Immature natural killer cell (primary cell): ENCODE data around the gene NADSYN1. TPM values are rescaled to one million over a fixed set of nuclear protein-coding genes. Genes with fewer than 3 reads are reported as not detected.
"Not testable (repeated sequence)": the region's sequence is repeated elsewhere in the genome, so short reads cannot be mapped to it uniquely, and the experiment has no call there.

Experiments used
- DNase-seq, 3 donors: peaks; one replicate each; pipeline ENCODE4 v3.0.0; 2022; ENCODE audit warnings: mixed read lengths in 1 of 3
- H3K27ac Mint-ChIP-seq, 6 donors: one replicate each; pipeline ENCODE4 v1.8.0; 2020; ENCODE audit warnings: mixed read lengths in 6 of 6, mild to moderate bottlenecking in 5 of 6, inconsistent platforms in 4 of 6, moderate library complexity in 3 of 6
- H3K27me3 Mint-ChIP-seq, 3 donors: one replicate each; pipeline ENCODE4 v1.8.0; 2020 to 2021; ENCODE audit warnings: low read depth in 3 of 3, mild to moderate bottlenecking in 3 of 3, mixed read lengths in 3 of 3, moderate library complexity in 3 of 3, inconsistent platforms in 1 of 3
- H3K36me3 Mint-ChIP-seq, 3 donors: one replicate each; pipeline ENCODE4 v1.8.0; 2020; ENCODE audit warnings: mixed read lengths in 3 of 3, inconsistent platforms in 2 of 3, mild to moderate bottlenecking in 2 of 3
- H3K4me1 Mint-ChIP-seq, 2 donors: one replicate each; pipeline ENCODE4 v1.8.0; 2020; ENCODE audit warnings: inconsistent platforms in 2 of 2, mild to moderate bottlenecking in 2 of 2, mixed read lengths in 2 of 2, moderate library complexity in 1 of 2
- H3K4me3 Mint-ChIP-seq, 5 donors: one replicate each; pipeline ENCODE4 v1.8.0; 2020; ENCODE audit warnings: mild to moderate bottlenecking in 5 of 5, mixed read lengths in 5 of 5, inconsistent platforms in 3 of 5, moderate library complexity in 3 of 5
- H3K9me3 Mint-ChIP-seq, 6 donors: one replicate each; pipeline ENCODE4 v1.8.0; 2020; ENCODE audit warnings: mild to moderate bottlenecking in 6 of 6, mixed read lengths in 6 of 6, inconsistent platforms in 4 of 6, moderate library complexity in 3 of 6
- polyA plus RNA-seq, 3 donors: library from polyadenylated mRNA; unstranded; fragments of 300-500 nt; fragmentation: Illumina TruSeq; gene quantifications; one replicate each; pipeline ENCODE4 v1.2.3, GENCODE V29; 2021

NADSYN1 gene
- polyA plus RNA-seq, 3 donors from 2014 or later, result 35.1 to 48.0 (median 37.1) TPM

DNA sequence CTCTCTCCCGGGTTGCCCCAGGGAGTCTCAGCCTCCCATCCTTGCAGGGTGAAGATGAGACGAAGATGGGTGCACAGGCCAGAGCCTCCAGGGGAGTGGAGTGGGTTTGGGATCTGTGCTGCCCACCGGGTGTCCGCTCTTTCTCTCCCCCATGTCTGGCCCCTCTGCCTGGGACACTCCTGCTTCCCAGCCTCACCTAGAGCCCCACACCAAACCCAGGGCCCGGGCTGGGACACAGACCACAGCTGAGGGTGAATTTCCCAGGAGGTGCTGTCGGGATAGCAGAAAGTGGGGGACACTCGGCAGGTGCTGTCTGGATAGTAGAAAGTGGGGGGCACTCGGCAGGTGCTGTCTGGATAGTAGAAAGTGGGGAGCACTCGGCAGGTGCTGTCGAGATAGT lies 49.0 kb downstream of the NADSYN1 start:
- no peak overlapping the region for H3K4me3 Mint-ChIP-seq
- peaks cover 41 to 64% (median 47%) of the 10 kb centered on the region in 3 donors for H3K36me3 Mint-ChIP-seq
- DNase-seq, result no peak
- H3K9me3 Mint-ChIP-seq, result peaks cover 0 to 3% (median 0%) of the 10 kb centered on the region in 6 donors
- no peaks in the 10 kb centered on the region for H3K4me1 Mint-ChIP-seq
- H3K27me3 Mint-ChIP-seq, result peaks cover 0 to 2% (median 0%) of the 10 kb centered on the region in 3 donors
- no peak overlapping the region for H3K27ac Mint-ChIP-seq

DNA sequence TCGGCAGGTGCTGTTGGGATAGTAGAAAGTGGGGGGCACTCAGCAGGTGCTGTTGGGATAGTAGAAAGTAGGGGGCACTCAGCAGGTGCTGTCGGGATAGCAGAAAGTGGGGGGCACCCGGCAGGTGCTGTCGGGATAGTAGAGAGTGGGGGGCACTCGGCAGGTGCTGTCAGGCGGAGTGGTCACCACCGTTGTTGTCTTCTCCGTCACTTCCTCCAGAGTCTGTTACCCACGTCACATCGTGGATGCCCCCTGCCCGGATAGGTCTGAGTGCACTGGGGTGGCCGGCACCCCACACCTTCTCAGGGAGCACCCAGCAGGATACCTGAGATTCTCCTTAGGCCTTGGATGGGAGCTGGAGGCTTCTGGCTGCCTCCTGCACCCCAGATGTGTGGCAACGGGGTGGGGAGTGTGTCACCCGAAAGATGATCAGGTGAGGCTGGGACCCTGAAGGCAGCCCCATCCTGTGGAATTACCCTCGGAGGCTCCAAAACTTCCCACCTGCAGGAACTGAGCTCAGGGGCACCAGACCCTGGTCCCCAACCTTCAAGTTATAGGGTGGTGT lies 50.0 kb downstream of the NADSYN1 start:
- Mint-ChIP-seq H3K27me3 (peaks cover 0 to 2% (median 0%) of the 10 kb centered on the region in 3 donors), H3K9me3 (peaks cover 0 to 4% (median 0%) of the 10 kb centered on the region in 6 donors), H3K4me3 (no peak overlapping the region), H3K27ac (no peak overlapping the region), H3K4me1 (no peaks in the 10 kb centered on the region), H3K36me3 (peaks cover 36 to 63% (median 49%) of the 10 kb centered on the region in 3 donors)
- DNase-seq, result no peak

DNA sequence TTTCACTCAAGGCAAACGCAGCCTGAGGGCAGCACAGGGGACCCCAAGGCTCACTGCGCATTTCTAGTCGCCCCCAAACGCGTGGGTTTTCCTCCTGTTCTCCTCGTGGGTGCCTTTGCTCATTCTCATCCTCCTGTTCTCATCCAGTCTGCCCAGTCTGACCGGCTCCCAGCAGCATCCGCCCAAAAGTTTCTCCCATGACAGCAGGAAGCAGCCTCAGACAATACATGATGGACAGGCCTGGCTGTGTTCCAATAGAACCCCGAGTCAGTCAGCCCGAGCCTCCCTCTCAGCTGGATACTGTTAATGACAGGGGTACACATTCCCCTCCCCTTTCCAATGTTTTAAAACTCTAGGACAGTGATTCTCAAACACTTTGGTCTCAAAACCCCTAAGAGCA lies 51.5 kb downstream of the NADSYN1 start:
- Mint-ChIP-seq H3K9me3 (peaks cover 6 to 16% (median 9%) of the 10 kb centered on the region in 6 donors), H3K27me3 (peaks cover 0 to 2% (median 0%) of the 10 kb centered on the region in 3 donors), H3K27ac (no peak overlapping the region), H3K36me3 (peaks cover 39 to 50% (median 50%) of the 10 kb centered on the region in 3 donors), H3K4me1 (no peaks in the 10 kb centered on the region), H3K4me3 (no peak overlapping the region)
- no peak for DNase-seq

DNA sequence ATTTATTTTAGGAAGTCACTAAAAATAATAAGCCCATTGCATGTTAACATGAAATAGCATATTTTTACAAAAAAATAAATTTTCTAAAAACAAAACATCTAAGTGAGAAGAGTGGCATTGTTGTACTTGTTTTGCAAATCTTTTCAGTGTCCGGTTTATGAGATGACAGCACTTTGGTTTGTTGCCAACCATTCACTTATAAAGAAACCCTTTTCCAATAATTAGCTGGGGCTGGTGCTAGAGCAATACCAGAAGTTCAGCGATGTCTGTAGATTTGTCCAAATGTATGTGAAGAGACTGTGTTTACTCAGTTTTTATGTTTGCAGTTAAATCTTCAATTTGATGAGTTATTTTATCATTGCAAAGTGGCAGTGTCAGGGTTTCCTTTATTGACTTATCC lies 52.0 kb downstream of the NADSYN1 start:
- peaks cover 42 to 53% (median 49%) of the 10 kb centered on the region in 3 donors for H3K36me3 Mint-ChIP-seq
- H3K4me3 Mint-ChIP-seq, result no peak overlapping the region
- DNase-seq, result no peak
- peaks cover 11 to 20% (median 14%) of the 10 kb centered on the region in 6 donors for H3K9me3 Mint-ChIP-seq
- H3K4me1 Mint-ChIP-seq, result no peaks in the 10 kb centered on the region
- peaks cover 0 to 4% (median 0%) of the 10 kb centered on the region in 3 donors for H3K27me3 Mint-ChIP-seq
- H3K27ac Mint-ChIP-seq, result no peak overlapping the region

DNA sequence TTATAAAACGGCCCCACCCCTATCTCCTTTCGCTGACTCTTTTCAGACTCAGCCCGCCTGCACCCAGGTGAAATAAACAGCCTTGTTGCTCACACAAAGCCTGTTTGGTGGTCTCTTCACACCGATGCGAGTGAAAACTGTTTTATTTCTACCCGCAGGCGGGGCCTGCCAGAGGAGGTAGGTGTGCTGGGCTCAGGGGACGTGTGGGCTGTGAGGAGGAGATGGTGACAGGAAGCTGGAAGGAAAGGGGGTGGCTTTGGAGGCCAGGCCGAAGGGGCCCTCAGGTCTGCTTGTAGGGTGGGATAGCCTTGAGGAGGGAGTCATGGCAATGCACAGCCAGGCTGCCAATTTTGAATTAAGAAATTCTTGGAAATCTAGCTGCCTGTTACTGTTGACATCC lies 52.8 kb downstream of the NADSYN1 start:
- DNase-seq, result no peak
- Mint-ChIP-seq H3K9me3 (peaks cover 11 to 27% (median 18%) of the 10 kb centered on the region in 6 donors), H3K4me1 (no peaks in the 10 kb centered on the region), H3K27ac (no peak overlapping the region), H3K36me3 (peaks cover 34 to 46% (median 41%) of the 10 kb centered on the region in 3 donors), H3K4me3 (no peak overlapping the region), H3K27me3 (peaks cover 0 to 4% (median under 1%) of the 10 kb centered on the region in 3 donors)

DNA sequence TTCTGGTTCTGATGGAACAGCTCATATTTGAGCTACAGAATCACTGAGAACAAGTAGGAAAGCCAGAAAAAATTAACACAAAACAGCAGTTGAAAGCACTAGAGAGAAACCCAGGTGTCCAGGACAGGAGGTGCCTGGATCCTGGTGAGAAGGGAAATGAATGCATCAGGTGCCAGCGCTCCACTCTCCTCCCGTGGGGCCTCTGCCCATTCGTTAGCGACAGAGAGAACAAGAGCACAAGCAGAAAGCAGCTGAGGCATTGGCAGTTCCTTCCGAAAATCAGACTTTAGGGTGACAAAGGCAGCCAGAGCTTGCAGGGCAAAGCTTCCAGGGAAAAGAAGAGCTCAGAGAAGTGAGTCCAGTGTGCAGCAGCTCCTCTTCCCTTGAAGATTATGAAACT lies 54.1 kb downstream of the NADSYN1 start:
- DNase-seq, result no peak
- Mint-ChIP-seq H3K36me3 (peaks cover 34 to 46% (median 41%) of the 10 kb centered on the region in 3 donors), H3K9me3 (peaks cover 15 to 36% (median 22%) of the 10 kb centered on the region in 6 donors), H3K4me1 (no peaks in the 10 kb centered on the region), H3K27me3 (peaks cover 0 to 4% (median 4%) of the 10 kb centered on the region in 3 donors), H3K27ac (no peak overlapping the region), H3K4me3 (no peak overlapping the region)

DNA sequence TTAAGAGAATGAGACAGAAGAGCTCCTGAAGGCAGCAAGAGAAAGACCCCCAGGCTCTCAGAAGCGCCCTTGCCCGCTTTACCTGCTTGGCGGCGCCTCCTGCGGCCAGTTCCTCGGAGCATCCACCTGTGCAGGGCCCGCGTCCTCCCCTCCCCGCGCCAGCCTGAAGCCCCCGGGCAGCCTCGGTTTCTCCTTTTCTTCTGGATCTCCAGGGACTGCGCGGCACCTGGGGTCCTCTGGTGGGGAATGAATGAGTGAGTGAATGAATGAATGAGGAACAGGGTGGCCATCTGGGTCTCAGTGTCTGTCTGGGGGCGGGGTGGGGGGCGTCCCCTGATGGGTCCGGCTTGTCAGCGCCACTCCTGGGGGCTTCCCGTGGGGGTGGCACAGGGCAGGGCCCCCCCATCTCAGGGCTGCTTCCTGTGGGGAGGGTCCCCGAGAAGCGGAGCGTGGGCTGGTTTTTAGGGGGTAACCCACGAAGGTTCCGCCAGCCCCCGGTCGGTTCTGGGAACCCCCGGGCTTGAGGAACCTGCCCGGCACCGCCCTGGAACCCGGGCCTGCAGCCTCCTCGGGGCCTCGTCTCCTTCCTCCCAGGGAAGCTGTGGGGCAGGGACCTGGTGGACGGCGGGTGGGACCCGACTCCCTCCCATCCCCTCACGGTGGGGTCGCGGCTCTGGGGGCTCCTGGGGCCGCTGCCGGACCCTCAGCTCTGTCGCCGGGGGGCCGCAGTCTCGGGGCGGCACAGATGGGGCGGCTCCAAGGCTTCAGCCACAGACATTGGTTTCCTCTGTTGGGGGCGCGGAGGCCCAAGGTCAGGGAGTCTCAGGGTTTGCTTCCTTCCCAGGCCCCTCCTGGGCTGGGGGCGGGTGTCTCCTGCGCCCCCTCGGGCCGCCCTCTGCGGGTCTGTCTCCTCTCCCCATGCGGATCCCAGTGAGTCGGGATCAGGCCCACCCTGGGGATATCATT lies 65.8 kb downstream of the NADSYN1 start:
- DNase-seq, result no peak
- no peaks in the 10 kb centered on the region for H3K27me3 Mint-ChIP-seq
- no peaks in the 10 kb centered on the region for H3K4me1 Mint-ChIP-seq
- H3K4me3 Mint-ChIP-seq, result no peak overlapping the region
- no peak overlapping the region for H3K27ac Mint-ChIP-seq
- H3K36me3 Mint-ChIP-seq, result no peaks in the 10 kb centered on the region
- peaks cover 0 to 2% (median 1%) of the 10 kb centered on the region in 6 donors for H3K9me3 Mint-ChIP-seq

DNA sequence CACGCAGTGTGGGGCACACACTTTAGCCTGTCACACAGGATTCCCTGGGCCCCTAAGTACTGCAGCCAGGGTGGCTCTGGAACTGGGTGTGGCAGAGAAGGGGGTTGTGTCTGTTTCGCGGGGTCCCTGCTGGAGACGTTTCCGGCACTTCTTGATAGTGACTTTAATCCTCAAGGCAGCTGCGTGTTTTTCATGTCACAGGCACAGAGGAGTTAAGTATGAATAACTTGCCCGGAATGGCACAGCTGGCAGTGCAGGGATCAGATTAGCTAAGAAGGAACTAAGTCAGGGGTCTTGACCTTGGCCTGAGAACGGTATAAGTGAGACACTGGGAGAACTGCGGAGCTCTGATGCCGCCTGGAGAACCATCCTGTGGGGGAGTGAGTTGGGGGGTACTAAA lies 66.5 kb downstream of the NADSYN1 start:
- Mint-ChIP-seq H3K27me3 (no peaks in the 10 kb centered on the region), H3K36me3 (no peaks in the 10 kb centered on the region), H3K4me1 (no peaks in the 10 kb centered on the region), H3K4me3 (no peak overlapping the region), H3K9me3 (no peaks in the 10 kb centered on the region), H3K27ac (no peak overlapping the region)
- DNase-seq, result no peak

DNA sequence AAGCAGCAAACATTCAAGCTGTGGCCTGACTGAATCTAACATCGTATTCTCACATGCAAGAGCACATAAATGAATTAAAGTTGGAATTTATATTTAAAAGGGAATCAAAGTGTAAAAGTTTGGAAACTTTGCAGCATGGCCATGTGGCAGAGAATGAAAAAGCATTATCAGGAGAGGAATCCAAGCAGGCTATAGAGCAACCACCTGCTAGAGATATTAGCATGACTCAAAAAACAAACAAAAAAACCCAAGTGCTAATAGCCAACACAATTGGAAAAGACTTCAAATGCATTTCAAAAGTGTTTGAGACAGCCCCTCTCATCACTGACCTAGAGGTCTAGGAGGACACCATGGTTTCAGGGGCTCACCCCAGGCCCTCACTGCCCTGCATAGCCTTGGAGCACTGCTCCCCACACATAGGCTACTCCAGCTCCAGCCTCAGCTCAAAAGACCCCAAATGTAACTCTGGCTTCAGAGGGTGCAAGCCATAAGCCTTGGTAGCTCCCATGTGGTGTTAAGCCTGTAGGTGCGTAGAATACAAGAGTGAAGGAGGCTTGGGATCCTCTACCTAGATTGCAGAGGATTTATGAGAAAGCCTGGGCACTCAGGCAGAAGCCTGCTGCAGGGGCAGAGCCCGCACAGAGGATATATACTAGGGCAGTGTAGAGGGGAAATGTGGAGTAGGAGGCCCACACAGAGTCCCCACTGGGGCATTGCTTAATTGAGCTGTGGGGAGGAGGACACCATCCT lies 72.4 kb downstream of the NADSYN1 start:
- no peak overlapping the region for H3K4me3 Mint-ChIP-seq
- H3K36me3 Mint-ChIP-seq, result no peaks in the 10 kb centered on the region
- H3K9me3 Mint-ChIP-seq, result peaks cover 0 to 2% (median 0%) of the 10 kb centered on the region in 6 donors
- H3K4me1 Mint-ChIP-seq, result no peaks in the 10 kb centered on the region
- H3K27me3 Mint-ChIP-seq, result peaks cover 0 to 9% (median 4%) of the 10 kb centered on the region in 3 donors
- no peak for DNase-seq
- no peak overlapping the region for H3K27ac Mint-ChIP-seq

DNA sequence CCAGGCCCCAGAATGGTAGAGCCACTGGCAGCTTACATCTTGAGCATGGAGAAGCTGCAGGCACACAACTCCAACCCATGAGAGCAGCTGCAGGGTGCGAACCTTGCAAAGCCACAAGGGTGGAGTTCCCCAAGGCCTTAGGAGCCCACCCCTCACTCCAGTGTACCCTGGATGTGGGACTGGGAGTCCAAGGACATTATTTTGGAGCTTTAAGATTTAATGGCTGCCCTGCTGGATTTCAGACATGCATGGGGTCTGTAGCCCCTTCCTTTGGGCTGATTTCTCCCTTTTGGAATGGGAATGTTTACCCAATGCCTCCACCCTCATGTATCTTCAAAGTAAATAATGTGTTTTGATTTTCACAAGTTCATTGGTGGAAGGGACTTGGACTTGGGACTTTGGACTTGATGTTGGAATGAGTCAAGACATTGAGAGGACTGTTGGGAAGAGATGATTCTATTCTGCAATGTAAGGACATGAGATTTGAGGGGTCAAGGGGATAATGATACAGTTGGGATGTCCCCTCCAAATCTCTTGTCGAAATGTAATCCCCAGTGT lies 73.0 kb downstream of the NADSYN1 start:
- Mint-ChIP-seq H3K4me3 (no peak overlapping the region), H3K9me3 (peaks cover 0 to 2% (median 0%) of the 10 kb centered on the region in 6 donors), H3K36me3 (no peaks in the 10 kb centered on the region), H3K27me3 (peaks cover 0 to 9% (median 4%) of the 10 kb centered on the region in 3 donors), H3K27ac (no peak overlapping the region), H3K4me1 (no peaks in the 10 kb centered on the region)
- DNase-seq, result no peak

DNA sequence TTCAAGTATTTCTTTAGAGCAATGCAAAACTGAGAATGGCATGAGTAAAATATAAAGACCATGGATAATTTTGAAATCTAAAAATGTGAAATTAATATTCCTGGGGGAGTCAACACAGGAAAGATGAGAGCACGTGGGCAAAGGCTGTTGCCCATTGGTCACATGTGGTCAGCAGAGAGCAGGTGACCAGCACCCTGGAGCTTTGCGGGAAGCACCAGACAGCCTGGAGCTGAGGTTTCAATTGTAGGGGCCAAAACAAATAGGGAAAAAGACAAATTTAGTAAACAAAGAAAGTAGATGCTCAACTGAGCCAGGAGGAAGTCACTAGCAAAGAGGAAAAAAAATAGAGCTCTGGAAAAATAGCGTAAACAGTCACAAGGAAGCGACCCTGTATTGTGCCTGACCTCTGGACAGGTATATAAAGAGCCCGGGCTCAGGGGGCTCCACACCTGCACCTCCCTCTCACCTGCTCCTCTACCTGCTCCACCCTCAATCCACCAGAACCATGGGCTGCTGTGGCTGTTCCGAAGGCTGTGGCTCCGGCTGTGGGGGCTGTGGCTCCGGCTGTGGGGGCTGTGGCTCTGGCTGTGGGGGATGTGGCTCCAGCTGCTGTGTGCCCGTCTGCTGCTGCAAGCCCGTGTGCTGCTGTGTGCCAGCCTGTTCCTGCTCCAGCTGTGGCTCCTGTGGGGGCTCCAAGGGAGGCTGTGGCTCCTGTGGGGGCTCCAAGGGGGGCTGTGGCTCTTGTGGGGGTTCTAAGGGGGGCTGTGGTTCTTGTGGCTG lies 74.0 kb downstream of the NADSYN1 start, which contains the start of gene KRTAP5-7:
Gene KRTAP5-7, plus strand, starts transcription at position 472 of the 780 bp plus-strand sequence. Its CDS starts 34 bp downstream, at position 506.
- not testable (repeated sequence) for H3K4me1 Mint-ChIP-seq, H3K36me3 Mint-ChIP-seq, H3K27me3 Mint-ChIP-seq, H3K27ac Mint-ChIP-seq, DNase-seq, H3K4me3 Mint-ChIP-seq, H3K9me3 Mint-ChIP-seq

DNA sequence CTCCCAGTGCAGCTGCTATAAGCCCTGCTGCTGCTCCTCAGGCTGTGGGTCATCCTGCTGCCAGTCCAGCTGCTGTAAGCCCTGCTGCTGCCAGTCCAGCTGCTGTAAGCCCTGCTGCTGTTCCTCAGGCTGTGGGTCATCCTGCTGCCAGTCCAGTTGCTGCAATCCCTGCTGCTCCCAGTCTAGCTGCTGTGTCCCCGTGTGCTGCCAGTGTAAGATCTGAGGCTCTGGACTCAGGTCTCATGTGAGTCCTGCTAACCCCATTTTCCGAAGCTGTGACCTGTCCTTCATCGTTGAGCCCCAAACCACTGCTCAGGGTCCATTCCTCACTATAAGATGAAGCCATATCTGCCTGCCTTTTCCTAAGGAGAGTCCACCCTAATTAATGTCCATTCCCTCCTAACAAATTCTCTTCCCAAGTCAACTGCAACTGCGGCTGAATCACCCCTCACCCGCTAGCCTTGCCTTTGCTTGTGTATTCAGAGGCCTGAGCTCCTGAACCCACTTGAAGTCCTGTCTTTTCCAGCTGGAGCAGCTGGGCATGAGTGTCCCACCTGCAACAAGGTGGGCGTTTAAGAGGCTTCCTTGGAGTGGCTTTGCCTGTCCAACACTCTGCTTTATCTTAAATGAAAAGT lies 74.7 kb downstream of the NADSYN1 start:
- Mint-ChIP-seq H3K9me3 (peaks cover 0 to 2% (median 0%) of the 10 kb centered on the region in 6 donors), H3K27ac (no peak overlapping the region), H3K4me1 (no peaks in the 10 kb centered on the region), H3K4me3 (no peak overlapping the region), H3K27me3 (peaks cover 0 to 12% (median 4%) of the 10 kb centered on the region in 3 donors), H3K36me3 (no peaks in the 10 kb centered on the region)
- no peak for DNase-seq
